HCT116 (cell line): Measurements from ENCODE around the gene GPD2.

ENCODE experiments used
- ATF3 ChIP-seq: IDR thresholded peaks from 2 replicates; pipeline ENCODE4 v1.6.1; 2012
- CTCF ChIP-seq, 3 experiments: fragments of 200-600 bp in 1 of 3; sonication (generic) in 1 of 3; IDR thresholded peaks in 2 of 3; conservative IDR thresholded peaks in 1 of 3; 2 replicates each; pipeline ENCODE4 v1.5.1; 2012 to 2017; ENCODE audit warnings: low read depth in 2 of 3, low read length in 2 of 3, antibody characterized with exemption in 1 of 3, borderline replicate concordance in 1 of 3, control low read depth in 1 of 3, mild to moderate bottlenecking in 1 of 3, mixed read lengths in 1 of 3, mixed run types in 1 of 3, moderate library complexity in 1 of 3; ENCODE audit not compliant: insufficient read depth in 1 of 3
- EZH2phosphoT487 ChIP-seq: fragments of 200-600 bp; IDR thresholded peaks from 2 replicates; pipeline ENCODE4 v1.6.1; 2018; ENCODE audit warnings: antibody characterized with exemption, borderline replicate concordance
- SIN3A ChIP-seq: IDR thresholded peaks from 2 replicates; pipeline ENCODE4 v1.6.1; 2012; ENCODE audit warnings: low read depth
- ZBTB33 ChIP-seq: IDR thresholded peaks from 2 replicates; pipeline ENCODE4 v1.6.1; 2011; ENCODE audit warnings: mild to moderate bottlenecking, low read length, moderate library complexity; ENCODE audit not compliant: insufficient replicate concordance; ENCODE audit errors: extremely low read depth
- ZFX ChIP-seq: fragments of 450-650 bp; IDR thresholded peaks from 2 replicates; pipeline ENCODE4 v1.6.1; 2017

GRCh38 chr2:156601855-156602551 lies 165.8 kb downstream of the GPD2 start:
- TF ChIP-seq CTCF (IDR thresholded peaks at IDR 0.05 in 2 of 3, conservative IDR thresholded peaks at IDR 0.05 in 1 of 3; ENCODE audit: borderline replicate concordance in 1 of 3, insufficient read depth in 1 of 3, low read depth in 2 of 3, low read length in 2 of 3), result no peak
- no peak for TF ChIP-seq SIN3A
- no peak for TF ChIP-seq ATF3
- TF ChIP-seq EZH2phosphoT487, result no peak
- no peak for TF ChIP-seq ZBTB33
- TF ChIP-seq ZFX, result no peak
